Ishikawa (cell line): Measurements from ENCODE around the gene MAGEA8.

Experiments
- CEBPB ChIP-seq: IDR thresholded peaks from 2 replicates; pipeline ENCODE4 v1.6.1; 2012
- TAF1 ChIP-seq: IDR thresholded peaks from 2 replicates; pipeline ENCODE4 v1.6.1; 2012; ENCODE audit warnings: low read depth, mild to moderate bottlenecking
- ZBTB7A ChIP-seq: IDR thresholded peaks from 2 replicates; pipeline ENCODE4 v1.6.1; 2012; ENCODE audit warnings: low read depth

- no peak for TF ChIP-seq CEBPB
- TF ChIP-seq TAF1: no peak
- no peak for TF ChIP-seq ZBTB7A
Observed at GRCh38 chrX:149853925-149854324, 27.1 kb upstream of the MAGEA8 start.
